ENCODE measurements around the gene KLHL42. TPM values are rescaled to one million over a fixed set of nuclear protein-coding genes. Genes with fewer than 3 reads are reported as not detected.

Gene KLHL42
- total and polyA plus RNA-seq, 2 of the 13 experiments (the other 11 are each of a cell fraction or from before 2014, with no cell fraction given), result 13.5 to 14.0 TPM

DNA sequence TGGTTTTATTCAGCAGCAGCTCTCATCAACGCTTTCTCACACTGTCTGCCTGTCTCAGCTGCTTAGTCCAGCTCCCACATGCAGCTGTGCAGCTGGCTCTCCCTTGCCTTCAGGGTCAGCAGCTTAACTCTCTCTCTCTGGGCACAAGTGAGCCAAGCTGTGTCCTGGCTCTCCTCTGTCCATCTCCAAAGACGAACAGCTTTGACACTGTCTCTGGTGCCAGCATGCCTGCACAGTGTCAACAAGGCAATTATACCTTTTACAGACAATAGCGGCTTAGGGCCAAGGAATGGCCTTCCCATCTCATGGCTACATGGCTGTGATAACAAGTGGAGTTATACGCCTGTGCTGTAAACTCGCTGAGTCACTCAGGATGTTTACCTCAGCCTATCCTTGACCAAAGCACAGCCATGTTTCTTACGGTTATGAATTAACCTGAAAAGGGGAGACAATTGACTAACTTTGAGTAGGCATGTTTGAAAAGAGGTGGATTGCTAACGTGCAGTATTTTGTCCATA is 38.4 kb downstream of the KLHL42 start (continued):
- TF ChIP-seq ZNF263 (CRISPR knock-in tag; IDR thresholded peaks at IDR 0.05) (no peak), FOXK2 (IDR thresholded peaks at IDR 0.05) (peak; percentile 26; the same call in 1 of the 2 replicates), ZNF367 (CRISPR knock-in tag; IDR thresholded peaks at IDR 0.05; ENCODE audit: borderline replicate concordance) (no peak), ZFAT (CRISPR knock-in tag; conservative IDR thresholded peaks at IDR 0.05) (no peak), KDM6A (CRISPR knock-in tag; IDR thresholded peaks at IDR 0.05; ENCODE audit: low read depth) (no peak), ZNF83 (CRISPR knock-in tag; IDR thresholded peaks at IDR 0.05; ENCODE audit: borderline replicate concordance) (no peak), ZNF678 (CRISPR knock-in tag; IDR thresholded peaks at IDR 0.05) (no peak), ZNF747 (CRISPR knock-in tag; IDR thresholded peaks at IDR 0.05; ENCODE audit: borderline replicate concordance) (no peak), ELF4 (CRISPR knock-in tag; IDR thresholded peaks at IDR 0.05; ENCODE audit: borderline replicate concordance) (no peak), REXO4 (CRISPR knock-in tag; IDR thresholded peaks at IDR 0.05; ENCODE audit: borderline replicate concordance) (no peak), PLSCR1 (CRISPR knock-in tag; IDR thresholded peaks at IDR 0.05; ENCODE audit: borderline replicate concordance) (no peak), ETV5 (CRISPR knock-in tag; IDR thresholded peaks at IDR 0.05; ENCODE audit: borderline replicate concordance) (peak; percentile 63; the same call in 1 of the 2 replicates), SMAD1 (CRISPR knock-in tag; IDR thresholded peaks at IDR 0.05; ENCODE audit: borderline replicate concordance, low read depth) (no peak), ZNF383 (CRISPR knock-in tag; IDR thresholded peaks at IDR 0.05; ENCODE audit: borderline replicate concordance) (no peak), HNRNPH1 (optimal IDR thresholded peaks at IDR 0.05; ENCODE audit: low read depth, low read length) (no peak), ZNF646 (CRISPR knock-in tag; IDR thresholded peaks at IDR 0.05) (no peak), ZNF841 (CRISPR knock-in tag; IDR thresholded peaks at IDR 0.05; ENCODE audit: borderline replicate concordance) (no peak), NFIB (CRISPR knock-in tag; IDR thresholded peaks at IDR 0.05; ENCODE audit: borderline replicate concordance) (no peak), NFIC (IDR thresholded peaks at IDR 0.05; ENCODE audit: low read length) (no peak), HOXA9 (CRISPR knock-in tag; IDR thresholded peaks at IDR 0.05; ENCODE audit: borderline replicate concordance) (no peak), MAFK (conservative IDR thresholded peaks at IDR 0.05 in 1 of 2, IDR thresholded peaks at IDR 0.05 in 1 of 2; ENCODE audit: low read length in 2 of 2) (peak; percentile 3 to 52; a peak in 1 of 4 replicates)
- TF ChIP-seq, protein P1, sequence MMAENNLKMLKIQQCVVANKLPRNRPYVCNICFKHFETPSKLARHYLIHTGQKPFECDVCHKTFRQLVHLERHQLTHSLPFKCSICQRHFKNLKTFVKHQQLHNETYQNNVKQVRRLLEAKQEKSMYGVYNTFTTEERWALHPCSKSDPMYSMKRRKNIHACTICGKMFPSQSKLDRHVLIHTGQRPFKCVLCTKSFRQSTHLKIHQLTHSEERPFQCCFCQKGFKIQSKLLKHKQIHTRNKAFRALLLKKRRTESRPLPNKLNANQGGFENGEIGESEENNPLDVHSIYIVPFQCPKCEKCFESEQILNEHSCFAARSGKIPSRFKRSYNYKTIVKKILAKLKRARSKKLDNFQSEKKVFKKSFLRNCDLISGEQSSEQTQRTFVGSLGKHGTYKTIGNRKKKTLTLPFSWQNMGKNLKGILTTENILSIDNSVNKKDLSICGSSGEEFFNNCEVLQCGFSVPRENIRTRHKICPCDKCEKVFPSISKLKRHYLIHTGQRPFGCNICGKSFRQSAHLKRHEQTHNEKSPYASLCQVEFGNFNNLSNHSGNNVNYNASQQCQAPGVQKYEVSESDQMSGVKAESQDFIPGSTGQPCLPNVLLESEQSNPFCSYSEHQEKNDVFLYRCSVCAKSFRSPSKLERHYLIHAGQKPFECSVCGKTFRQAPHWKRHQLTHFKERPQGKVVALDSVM (CRISPR knock-in tag; IDR thresholded peaks at IDR 0.05), result no peak
